HTERT RPE-1 (cell line): ENCODE results near the gene NR1H3.

ENCODE experiments used
- in situ Hi-C: fragments of 300-500 bp; cut with MboI; formaldehyde crosslinking; loops from 4 replicates; pipeline ENCODE4 v1.14.3; 2020; ENCODE audit warnings: low sequenced_read_pairs

The NR1H3 gene

DNA sequence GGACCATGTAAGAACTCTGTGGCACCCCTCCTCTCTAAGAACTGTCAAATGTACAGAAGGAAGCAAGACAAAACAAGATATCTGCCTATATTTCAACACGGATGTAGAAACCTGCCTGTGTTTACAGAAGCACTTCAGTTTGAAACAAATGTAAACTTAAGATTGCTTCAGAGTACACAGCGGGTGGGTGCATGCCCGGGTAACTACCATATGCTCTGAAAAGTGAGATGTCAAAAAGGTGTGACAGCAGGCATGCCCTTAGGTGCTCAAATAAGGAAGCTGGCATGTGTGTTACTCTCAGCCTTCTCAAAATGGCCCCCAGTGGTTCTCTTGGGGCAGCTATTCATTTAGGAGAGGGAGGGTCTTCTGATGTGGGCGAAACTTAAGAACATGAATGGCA lies 14.3 kb upstream of the NR1H3 start:
- in situ Hi-C loops: no loop called here

- in situ Hi-C loops: no loop called here
Observed at GRCh38 chr11:47244448-47245350, 13.1 kb upstream of the NR1H3 start.

- in situ Hi-C loops: no loop called here
Observed at GRCh38 chr11:47245611-47246357, 12.0 kb upstream of the NR1H3 start.

DNA sequence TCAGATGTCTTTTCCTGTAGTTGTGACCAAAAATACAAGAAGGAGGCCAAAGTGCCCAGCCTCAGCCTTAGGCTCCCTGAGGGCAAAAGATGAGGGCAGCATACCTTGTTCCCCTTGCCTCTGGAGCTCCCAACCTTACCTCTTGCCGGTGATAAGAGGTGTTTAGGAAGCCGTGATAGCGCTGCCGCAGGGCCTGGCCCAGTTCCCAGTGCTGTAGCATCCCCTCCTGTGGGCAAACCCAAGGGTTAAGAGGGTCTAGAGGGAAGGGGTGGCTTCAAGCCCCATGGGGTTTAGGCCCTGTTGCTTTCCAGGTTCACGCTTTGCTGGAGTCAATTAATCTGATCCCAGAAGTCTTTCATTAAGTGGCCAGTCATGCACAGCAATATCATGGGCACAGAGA lies 10.3 kb upstream of the NR1H3 start:
- in situ Hi-C loops: no loop called here

GRCh38 chr11:47248304-47248663 lies 9.5 kb upstream of the NR1H3 start:
- in situ Hi-C loops: no loop called here

GRCh38 chr11:47248664-47249377 lies 9.0 kb upstream of the NR1H3 start, which contains the start of gene ACP2:
ACP2 (minus strand) TSS chr11:47248814; CDS start chr11:47248789, 25 bp downstream.
- in situ Hi-C loops: no loop called here

- in situ Hi-C loops: no loop called here
Observed at GRCh38 chr11:47249378-47249715, 8.4 kb upstream of the NR1H3 start.

DNA sequence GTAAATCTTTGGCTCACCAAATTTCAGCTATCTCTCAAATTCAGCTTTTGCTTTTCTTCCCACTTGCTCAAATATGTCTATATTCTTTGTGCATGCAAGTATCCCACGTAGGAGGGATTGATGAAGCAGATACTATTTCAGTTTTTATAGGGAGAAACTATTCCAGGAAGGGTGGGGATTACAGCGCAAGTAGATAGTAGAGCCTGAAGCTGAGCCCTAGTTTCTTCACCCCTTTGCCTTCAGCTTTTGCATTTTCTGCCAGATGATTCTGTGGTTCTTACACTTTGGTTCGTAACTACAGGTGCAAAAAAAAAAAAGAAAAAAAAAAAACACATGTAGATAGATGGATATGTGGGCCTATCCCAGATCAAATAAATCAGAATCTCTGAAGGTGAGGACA lies 6.0 kb upstream of the NR1H3 start:
- in situ Hi-C loops: no loop called here

GRCh38 chr11:47253660-47254059 lies 4.1 kb upstream of the NR1H3 start:
- in situ Hi-C loops: no loop called here

GRCh38 chr11:47254386-47254785 lies 3.4 kb upstream of the NR1H3 start:
- in situ Hi-C loops: no loop called here

GRCh38 chr11:47256374-47256773 lies 1.4 kb upstream of the NR1H3 start:
- in situ Hi-C loops: no loop called here

GRCh38 chr11:47257177-47257516 lies 649 bp upstream of the NR1H3 start:
- in situ Hi-C loops: no loop called here

DNA sequence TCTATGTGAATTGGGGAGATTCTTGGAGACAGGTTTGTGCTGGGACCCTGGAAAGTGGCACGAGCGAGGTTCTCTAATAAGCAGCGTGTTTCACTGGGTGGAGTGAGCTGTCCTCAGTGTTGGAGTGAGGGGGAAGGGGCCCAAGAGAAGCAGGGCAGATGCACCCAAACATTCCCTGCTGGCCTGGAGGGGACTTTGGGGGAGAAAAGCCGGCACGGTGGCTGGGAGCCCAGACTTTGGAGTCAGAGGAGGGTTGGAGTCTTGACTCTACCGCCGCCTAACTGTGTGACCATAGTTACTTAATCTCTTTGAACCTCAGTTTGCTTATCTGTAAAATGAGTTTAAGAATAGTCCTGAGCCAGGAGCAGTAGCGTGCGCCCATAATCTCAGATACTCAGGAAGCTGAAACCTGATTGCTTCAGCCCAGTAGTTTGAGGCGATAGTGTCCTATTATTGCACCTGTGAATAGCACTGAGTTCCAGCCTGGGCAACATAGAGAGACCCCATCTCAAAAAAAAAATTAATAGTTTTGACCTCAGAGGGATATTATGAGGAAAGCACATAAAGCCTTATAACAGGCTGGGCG lies 614 bp downstream of the NR1H3 start:
- in situ Hi-C loops: no loop called here

GRCh38 chr11:47259232-47259977 lies 1.6 kb downstream of the NR1H3 start:
- in situ Hi-C loops: no loop called here

DNA sequence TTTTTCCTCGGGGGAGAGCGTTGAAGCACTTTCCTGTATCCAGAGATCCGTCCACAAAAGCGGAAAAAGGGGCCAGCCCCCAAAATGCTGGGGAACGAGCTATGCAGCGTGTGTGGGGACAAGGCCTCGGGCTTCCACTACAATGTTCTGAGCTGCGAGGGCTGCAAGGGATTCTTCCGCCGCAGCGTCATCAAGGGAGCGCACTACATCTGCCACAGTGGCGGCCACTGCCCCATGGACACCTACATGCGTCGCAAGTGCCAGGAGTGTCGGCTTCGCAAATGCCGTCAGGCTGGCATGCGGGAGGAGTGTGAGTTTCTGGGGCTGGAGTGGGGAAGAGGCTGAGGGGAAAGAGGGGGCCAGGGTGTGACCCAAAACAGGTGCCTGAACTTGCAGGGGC lies 2.6 kb downstream of the NR1H3 start:
- in situ Hi-C loops: no loop called here

DNA sequence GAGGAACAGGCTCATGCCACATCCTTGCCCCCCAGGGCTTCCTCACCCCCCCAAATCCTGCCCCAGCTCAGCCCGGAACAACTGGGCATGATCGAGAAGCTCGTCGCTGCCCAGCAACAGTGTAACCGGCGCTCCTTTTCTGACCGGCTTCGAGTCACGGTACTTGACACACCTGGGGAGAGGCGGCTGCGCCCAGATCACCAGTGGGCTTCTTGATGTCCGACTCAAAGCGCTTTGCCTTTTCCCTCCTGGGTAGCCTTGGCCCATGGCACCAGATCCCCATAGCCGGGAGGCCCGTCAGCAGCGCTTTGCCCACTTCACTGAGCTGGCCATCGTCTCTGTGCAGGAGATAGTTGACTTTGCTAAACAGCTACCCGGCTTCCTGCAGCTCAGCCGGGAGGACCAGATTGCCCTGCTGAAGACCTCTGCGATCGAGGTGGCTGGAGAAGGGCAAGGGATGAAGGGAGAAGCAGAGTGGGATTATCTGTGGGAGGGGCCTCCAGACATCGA lies 3.5 kb downstream of the NR1H3 start:
- in situ Hi-C loops: no loop called here

- in situ Hi-C loops: no loop called here
Observed at GRCh38 chr11:47264119-47264518, 6.3 kb downstream of the NR1H3 start.

- in situ Hi-C loops: no loop called here
Observed at GRCh38 chr11:47264521-47264920, 6.7 kb downstream of the NR1H3 start.

- in situ Hi-C loops: no loop called here
Observed at GRCh38 chr11:47267876-47268275, 10.1 kb downstream of the NR1H3 start.

- in situ Hi-C loops: no loop called here
Observed at GRCh38 chr11:47268448-47269001, 10.7 kb downstream of the NR1H3 start.
